ENCODE data around the gene PTGDS.

DNA sequence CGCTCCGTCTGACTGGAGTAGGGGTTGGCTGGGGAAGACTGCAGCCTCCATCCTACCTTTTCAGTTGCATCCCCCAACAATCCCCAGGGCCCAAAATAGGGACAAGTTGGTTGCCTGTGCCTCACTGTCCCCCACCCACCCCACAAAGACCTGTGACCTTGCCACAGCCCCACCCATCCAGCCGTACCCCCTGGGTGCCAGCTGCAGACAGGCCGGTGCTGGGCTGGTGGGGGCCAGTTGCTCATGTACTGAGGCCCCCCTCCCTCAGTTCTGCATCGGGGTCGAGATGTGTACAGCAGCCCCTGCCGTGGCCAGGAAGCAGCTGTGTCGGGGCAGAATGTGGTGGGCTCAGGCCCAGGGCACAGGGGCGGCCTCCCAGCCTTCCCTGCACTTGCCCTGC lies 5.9 kb downstream of the PTGDS start:
- TF ChIP-seq, protein P1, sequence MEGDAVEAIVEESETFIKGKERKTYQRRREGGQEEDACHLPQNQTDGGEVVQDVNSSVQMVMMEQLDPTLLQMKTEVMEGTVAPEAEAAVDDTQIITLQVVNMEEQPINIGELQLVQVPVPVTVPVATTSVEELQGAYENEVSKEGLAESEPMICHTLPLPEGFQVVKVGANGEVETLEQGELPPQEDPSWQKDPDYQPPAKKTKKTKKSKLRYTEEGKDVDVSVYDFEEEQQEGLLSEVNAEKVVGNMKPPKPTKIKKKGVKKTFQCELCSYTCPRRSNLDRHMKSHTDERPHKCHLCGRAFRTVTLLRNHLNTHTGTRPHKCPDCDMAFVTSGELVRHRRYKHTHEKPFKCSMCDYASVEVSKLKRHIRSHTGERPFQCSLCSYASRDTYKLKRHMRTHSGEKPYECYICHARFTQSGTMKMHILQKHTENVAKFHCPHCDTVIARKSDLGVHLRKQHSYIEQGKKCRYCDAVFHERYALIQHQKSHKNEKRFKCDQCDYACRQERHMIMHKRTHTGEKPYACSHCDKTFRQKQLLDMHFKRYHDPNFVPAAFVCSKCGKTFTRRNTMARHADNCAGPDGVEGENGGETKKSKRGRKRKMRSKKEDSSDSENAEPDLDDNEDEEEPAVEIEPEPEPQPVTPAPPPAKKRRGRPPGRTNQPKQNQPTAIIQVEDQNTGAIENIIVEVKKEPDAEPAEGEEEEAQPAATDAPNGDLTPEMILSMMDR (IDR thresholded peaks at IDR 0.05 in 8 of 11, conservative IDR thresholded peaks at IDR 0.05 in 3 of 11): no peak
- TF ChIP-seq POLR2AphosphoS5 (IDR thresholded peaks at IDR 0.05) (peak in 2 of 3 donors; percentile 27 to 29), POLR2A (IDR thresholded peaks at IDR 0.05) (no peak)
